ENCODE data around the gene LCLAT1.

The LCLAT1 gene

DNA sequence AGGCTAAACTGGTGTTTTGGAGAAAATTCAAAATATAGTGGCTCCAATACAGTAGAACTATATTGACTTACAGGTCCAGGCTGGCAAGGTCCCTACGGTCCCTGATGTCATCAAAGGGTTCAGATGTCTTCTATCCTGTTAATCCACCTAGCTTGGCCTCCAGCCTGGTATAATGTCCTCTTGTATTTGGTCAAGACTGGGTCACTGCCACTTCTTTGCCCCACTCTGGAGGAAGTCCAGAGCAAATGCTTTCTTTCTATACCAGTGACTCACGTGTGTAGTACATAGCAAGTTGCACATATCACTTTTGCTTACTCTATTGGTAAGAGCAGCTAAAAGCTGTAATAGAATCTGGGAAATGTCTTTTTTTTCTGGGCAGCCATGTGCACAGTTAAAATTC lies 80.8 kb downstream of the LCLAT1 start:
- Histone ChIP-seq H3K27ac (ENCODE audit: insufficient read depth, low read length, poor library complexity, severe bottlenecking) (no peak overlapping the region), H3K4me1 (ENCODE audit: control insufficient read depth, insufficient read depth, low read length, poor library complexity, severe bottlenecking) (no peaks in the 10 kb centered on the region), H3K27me3 (replicated peaks; ENCODE audit: control insufficient read depth, insufficient read depth, low read length, poor library complexity, severe bottlenecking) (no peaks in the 10 kb centered on the region), H3K9me3 (ENCODE audit: control insufficient read depth, low read length) (no peaks in the 10 kb centered on the region), H3K36me3 (ENCODE audit: control insufficient read depth, insufficient read depth, low read length) (peaks cover 4% of the 10 kb centered on the region), H3K4me3 (ENCODE audit: insufficient read depth, low read depth, low read length, poor library complexity, severe bottlenecking) (no peak overlapping the region)
- no peak for DNase-seq

DNA sequence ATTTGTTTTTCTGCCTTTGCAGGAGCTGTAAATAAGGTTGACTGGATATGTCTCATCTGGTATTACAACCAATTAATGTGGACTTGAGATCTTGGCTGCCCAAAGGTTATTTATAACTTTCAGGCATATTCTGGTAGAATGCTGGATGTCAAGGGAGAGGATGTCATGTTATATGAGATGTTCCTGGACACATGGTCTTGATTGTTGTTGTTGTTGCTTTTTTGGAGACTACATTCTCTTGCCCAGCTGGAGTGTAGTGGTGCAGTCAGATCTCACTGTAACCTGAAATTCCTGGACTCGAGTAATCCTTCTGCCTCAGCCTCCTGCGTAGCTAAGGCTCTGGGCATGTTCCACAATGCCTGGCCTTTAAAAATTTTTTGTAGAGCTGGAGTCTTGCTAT lies 83.3 kb downstream of the LCLAT1 start:
- no peak for DNase-seq
- H3K4me1 ChIP-seq (ENCODE audit: control insufficient read depth, insufficient read depth, low read length, poor library complexity, severe bottlenecking), result no peaks in the 10 kb centered on the region
- H3K4me3 ChIP-seq (ENCODE audit: insufficient read depth, low read depth, low read length, poor library complexity, severe bottlenecking), result no peak overlapping the region
- no peaks in the 10 kb centered on the region for H3K9me3 ChIP-seq (ENCODE audit: control insufficient read depth, low read length)
- H3K36me3 ChIP-seq (ENCODE audit: control insufficient read depth, insufficient read depth, low read length), result peaks cover 14% of the 10 kb centered on the region
- H3K27me3 ChIP-seq (replicated peaks; ENCODE audit: control insufficient read depth, insufficient read depth, low read length, poor library complexity, severe bottlenecking), result no peaks in the 10 kb centered on the region
- no peak overlapping the region for H3K27ac ChIP-seq (ENCODE audit: insufficient read depth, low read length, poor library complexity, severe bottlenecking)

DNA sequence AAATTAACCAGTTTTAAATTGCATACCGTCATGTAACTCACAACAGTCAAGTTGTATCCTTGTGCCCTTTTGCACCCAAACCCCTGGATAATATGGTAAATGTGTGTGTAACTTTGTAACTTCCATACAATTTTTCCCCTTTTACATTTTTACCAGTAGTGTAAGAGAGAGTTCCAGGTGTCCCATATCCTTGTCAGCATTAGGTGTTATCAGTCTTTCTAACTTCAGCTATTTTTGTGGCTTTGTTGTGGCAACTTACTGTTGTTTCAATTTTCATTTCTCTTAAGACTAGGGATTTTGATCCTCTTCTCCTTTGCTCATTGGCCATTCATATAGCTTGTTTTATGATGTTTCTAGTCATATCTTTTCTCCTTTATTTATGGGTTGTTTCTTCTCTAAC lies 94.6 kb downstream of the LCLAT1 start:
- Histone ChIP-seq H3K27ac (ENCODE audit: insufficient read depth, low read length, poor library complexity, severe bottlenecking) (no peak overlapping the region), H3K36me3 (ENCODE audit: control insufficient read depth, insufficient read depth, low read length) (no peaks in the 10 kb centered on the region), H3K9me3 (ENCODE audit: control insufficient read depth, low read length) (no peaks in the 10 kb centered on the region), H3K27me3 (replicated peaks; ENCODE audit: control insufficient read depth, insufficient read depth, low read length, poor library complexity, severe bottlenecking) (no peaks in the 10 kb centered on the region), H3K4me1 (ENCODE audit: control insufficient read depth, insufficient read depth, low read length, poor library complexity, severe bottlenecking) (no peaks in the 10 kb centered on the region), H3K4me3 (ENCODE audit: insufficient read depth, low read depth, low read length, poor library complexity, severe bottlenecking) (no peak overlapping the region)
- DNase-seq, result no peak

DNA sequence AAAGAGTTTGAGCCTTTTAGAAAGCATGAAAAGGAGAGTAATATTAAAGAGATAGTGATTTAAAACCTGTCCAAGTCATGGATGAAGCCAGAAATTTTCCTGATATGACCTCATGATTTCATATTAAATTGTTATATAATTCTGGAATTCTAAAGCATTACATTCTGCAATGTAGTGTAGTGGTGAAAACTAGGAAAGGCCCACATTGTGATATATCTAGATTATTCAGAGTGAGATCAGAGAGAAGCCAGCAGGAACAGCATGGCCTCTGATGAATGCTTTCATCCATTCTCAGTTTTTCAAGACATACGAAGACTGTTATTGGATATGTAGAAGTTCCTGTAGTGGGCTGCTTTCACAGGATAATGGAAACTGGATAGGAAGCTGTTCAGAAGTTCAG lies 98.8 kb downstream of the LCLAT1 start:
- Histone ChIP-seq H3K36me3 (ENCODE audit: control insufficient read depth, insufficient read depth, low read length) (no peaks in the 10 kb centered on the region), H3K4me3 (ENCODE audit: insufficient read depth, low read depth, low read length, poor library complexity, severe bottlenecking) (no peak overlapping the region), H3K27ac (ENCODE audit: insufficient read depth, low read length, poor library complexity, severe bottlenecking) (no peak overlapping the region), H3K4me1 (ENCODE audit: control insufficient read depth, insufficient read depth, low read length, poor library complexity, severe bottlenecking) (no peaks in the 10 kb centered on the region), H3K27me3 (replicated peaks; ENCODE audit: control insufficient read depth, insufficient read depth, low read length, poor library complexity, severe bottlenecking) (no peaks in the 10 kb centered on the region), H3K9me3 (ENCODE audit: control insufficient read depth, low read length) (no peaks in the 10 kb centered on the region)
- DNase-seq, result no peak

DNA sequence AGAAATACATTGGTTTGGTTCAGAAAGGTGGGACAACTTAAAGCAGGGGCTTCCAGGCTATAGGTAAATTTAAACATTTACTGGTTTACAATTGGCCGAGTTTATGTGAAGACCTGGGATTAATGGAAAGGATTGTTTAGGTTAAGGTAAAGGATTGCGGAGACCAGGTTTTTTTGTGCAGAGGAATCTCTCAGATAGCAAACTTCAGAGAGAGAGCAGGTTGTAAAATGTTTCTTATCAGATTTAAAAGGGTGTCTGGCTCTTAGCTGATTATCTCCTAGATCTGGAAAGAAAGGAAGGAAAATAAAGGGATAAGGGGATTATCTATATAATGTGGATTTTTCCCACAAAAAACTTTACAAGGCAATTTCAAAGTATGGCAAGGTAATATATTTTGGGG lies 101.3 kb downstream of the LCLAT1 start:
- Histone ChIP-seq H3K4me1 (ENCODE audit: control insufficient read depth, insufficient read depth, low read length, poor library complexity, severe bottlenecking) (no peaks in the 10 kb centered on the region), H3K9me3 (ENCODE audit: control insufficient read depth, low read length) (no peaks in the 10 kb centered on the region), H3K4me3 (ENCODE audit: insufficient read depth, low read depth, low read length, poor library complexity, severe bottlenecking) (no peak overlapping the region), H3K27me3 (replicated peaks; ENCODE audit: control insufficient read depth, insufficient read depth, low read length, poor library complexity, severe bottlenecking) (no peaks in the 10 kb centered on the region), H3K36me3 (ENCODE audit: control insufficient read depth, insufficient read depth, low read length) (no peaks in the 10 kb centered on the region), H3K27ac (ENCODE audit: insufficient read depth, low read length, poor library complexity, severe bottlenecking) (no peak overlapping the region)
- DNase-seq, result no peak

DNA sequence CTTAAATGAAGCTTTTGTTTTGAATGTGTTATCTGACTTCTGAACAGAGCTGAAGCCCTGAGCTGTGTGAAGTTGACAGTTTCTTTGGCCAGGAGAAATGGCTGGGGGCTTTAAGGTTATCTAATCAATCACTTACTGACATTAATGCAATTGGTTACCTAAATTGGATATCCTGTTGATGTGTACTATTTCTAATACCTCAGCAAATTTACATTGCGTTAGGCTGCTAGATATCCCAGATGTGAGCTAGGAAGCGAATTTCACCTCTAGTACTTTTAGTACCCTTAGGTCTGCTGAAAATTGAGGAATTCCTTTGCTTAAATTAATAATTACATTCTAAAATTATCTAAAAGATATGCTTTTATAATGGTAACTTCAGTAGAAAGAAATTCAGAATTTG lies 102.0 kb downstream of the LCLAT1 start:
- Histone ChIP-seq H3K4me3 (ENCODE audit: insufficient read depth, low read depth, low read length, poor library complexity, severe bottlenecking) (no peak overlapping the region), H3K9me3 (ENCODE audit: control insufficient read depth, low read length) (no peaks in the 10 kb centered on the region), H3K36me3 (ENCODE audit: control insufficient read depth, insufficient read depth, low read length) (no peaks in the 10 kb centered on the region), H3K27ac (ENCODE audit: insufficient read depth, low read length, poor library complexity, severe bottlenecking) (no peak overlapping the region), H3K27me3 (replicated peaks; ENCODE audit: control insufficient read depth, insufficient read depth, low read length, poor library complexity, severe bottlenecking) (no peaks in the 10 kb centered on the region), H3K4me1 (ENCODE audit: control insufficient read depth, insufficient read depth, low read length, poor library complexity, severe bottlenecking) (no peaks in the 10 kb centered on the region)
- DNase-seq, result no peak

- DNase-seq, result no peak
- no peak overlapping the region for H3K27ac ChIP-seq (ENCODE audit: insufficient read depth, low read length, poor library complexity, severe bottlenecking)
- H3K4me3 ChIP-seq (ENCODE audit: insufficient read depth, low read depth, low read length, poor library complexity, severe bottlenecking), result no peak overlapping the region
- H3K4me1 ChIP-seq (ENCODE audit: control insufficient read depth, insufficient read depth, low read length, poor library complexity, severe bottlenecking), result no peaks in the 10 kb centered on the region
- no peaks in the 10 kb centered on the region for H3K27me3 ChIP-seq (replicated peaks; ENCODE audit: control insufficient read depth, insufficient read depth, low read length, poor library complexity, severe bottlenecking)
- H3K9me3 ChIP-seq (ENCODE audit: control insufficient read depth, low read length), result no peaks in the 10 kb centered on the region
- H3K36me3 ChIP-seq (ENCODE audit: control insufficient read depth, insufficient read depth, low read length), result no peaks in the 10 kb centered on the region
These were observed 112.7 kb downstream of the LCLAT1 start for GRCh38 chr2:30559544-30560275.

DNA sequence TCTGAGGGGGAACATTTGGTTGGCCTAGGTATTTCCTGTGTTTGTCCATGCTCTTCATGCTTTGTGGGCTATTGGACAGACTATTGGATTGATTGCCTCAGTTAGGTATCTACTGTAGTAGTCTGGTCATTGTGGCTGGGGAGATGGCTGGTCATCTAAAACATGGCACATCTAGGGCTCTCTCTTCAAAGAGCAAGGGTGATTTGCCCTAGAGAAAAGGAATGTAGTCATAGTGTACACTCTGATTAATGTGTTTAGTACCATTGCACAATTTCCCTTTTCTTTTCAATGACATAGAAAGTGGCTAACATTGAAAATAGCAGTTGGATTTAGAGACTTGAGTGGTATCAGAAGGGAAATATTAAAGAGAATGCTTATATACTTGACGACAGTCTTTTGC lies 114.3 kb downstream of the LCLAT1 start:
- no peaks in the 10 kb centered on the region for H3K27me3 ChIP-seq (replicated peaks; ENCODE audit: control insufficient read depth, insufficient read depth, low read length, poor library complexity, severe bottlenecking)
- H3K36me3 ChIP-seq (ENCODE audit: control insufficient read depth, insufficient read depth, low read length), result no peaks in the 10 kb centered on the region
- H3K4me3 ChIP-seq (ENCODE audit: insufficient read depth, low read depth, low read length, poor library complexity, severe bottlenecking), result no peak overlapping the region
- no peaks in the 10 kb centered on the region for H3K9me3 ChIP-seq (ENCODE audit: control insufficient read depth, low read length)
- no peak for DNase-seq
- H3K4me1 ChIP-seq (ENCODE audit: control insufficient read depth, insufficient read depth, low read length, poor library complexity, severe bottlenecking), result no peaks in the 10 kb centered on the region
- no peak overlapping the region for H3K27ac ChIP-seq (ENCODE audit: insufficient read depth, low read length, poor library complexity, severe bottlenecking)

DNA sequence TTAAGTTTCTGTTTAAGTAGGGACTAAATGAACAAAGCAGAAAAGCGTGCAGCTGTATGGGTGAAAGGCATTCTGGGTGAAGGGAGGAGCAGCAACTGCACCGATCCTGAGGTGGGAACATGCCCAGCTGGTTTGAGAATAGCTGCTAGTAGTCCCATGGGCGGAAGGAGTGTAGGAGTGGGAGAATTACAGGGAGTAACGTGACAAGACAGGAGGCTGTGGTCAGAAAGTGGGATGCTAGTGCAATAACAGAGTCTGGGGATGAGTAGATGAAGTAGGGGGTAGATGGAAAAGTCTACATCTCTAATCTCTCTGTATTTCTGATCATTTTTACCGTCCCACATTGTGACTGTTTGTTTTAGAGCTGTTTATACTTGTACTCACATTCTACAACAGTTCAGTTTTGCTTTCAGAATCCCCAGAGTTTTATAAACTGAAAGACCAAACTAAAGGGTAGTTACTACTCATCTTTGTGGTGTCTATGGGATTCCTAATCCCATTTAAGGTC lies 118.9 kb downstream of the LCLAT1 start:
- Histone ChIP-seq H3K4me3 (ENCODE audit: insufficient read depth, low read depth, low read length, poor library complexity, severe bottlenecking) (no peak overlapping the region), H3K4me1 (ENCODE audit: control insufficient read depth, insufficient read depth, low read length, poor library complexity, severe bottlenecking) (no peaks in the 10 kb centered on the region), H3K36me3 (ENCODE audit: control insufficient read depth, insufficient read depth, low read length) (no peaks in the 10 kb centered on the region), H3K27ac (ENCODE audit: insufficient read depth, low read length, poor library complexity, severe bottlenecking) (no peak overlapping the region), H3K27me3 (replicated peaks; ENCODE audit: control insufficient read depth, insufficient read depth, low read length, poor library complexity, severe bottlenecking) (no peaks in the 10 kb centered on the region), H3K9me3 (ENCODE audit: control insufficient read depth, low read length) (no peaks in the 10 kb centered on the region)
- DNase-seq, result no peak

DNA sequence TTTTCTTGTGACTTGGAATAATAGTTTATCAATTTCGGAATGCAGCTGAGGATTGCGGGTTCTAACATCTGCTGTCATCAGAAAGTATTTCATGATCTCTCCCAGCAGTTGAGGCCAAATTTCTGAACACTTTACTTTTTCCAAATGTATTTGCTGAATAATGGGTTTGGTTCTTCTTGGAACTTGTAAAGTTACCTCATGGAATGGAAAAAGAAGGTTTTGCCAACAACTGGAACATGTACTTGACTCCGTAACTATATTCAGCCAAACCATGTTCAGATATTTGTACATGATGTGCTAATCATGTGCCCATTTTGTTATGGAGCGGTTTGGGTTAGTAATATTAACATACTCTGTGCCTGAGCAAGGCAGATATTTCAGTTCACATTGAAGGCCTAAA lies 119.6 kb downstream of the LCLAT1 start:
- no peaks in the 10 kb centered on the region for H3K9me3 ChIP-seq (ENCODE audit: control insufficient read depth, low read length)
- H3K4me1 ChIP-seq (ENCODE audit: control insufficient read depth, insufficient read depth, low read length, poor library complexity, severe bottlenecking), result no peaks in the 10 kb centered on the region
- peaks cover 3% of the 10 kb centered on the region for H3K36me3 ChIP-seq (ENCODE audit: control insufficient read depth, insufficient read depth, low read length)
- no peak for DNase-seq
- H3K4me3 ChIP-seq (ENCODE audit: insufficient read depth, low read depth, low read length, poor library complexity, severe bottlenecking), result no peak overlapping the region
- no peak overlapping the region for H3K27ac ChIP-seq (ENCODE audit: insufficient read depth, low read length, poor library complexity, severe bottlenecking)
- H3K27me3 ChIP-seq (replicated peaks; ENCODE audit: control insufficient read depth, insufficient read depth, low read length, poor library complexity, severe bottlenecking), result no peaks in the 10 kb centered on the region
